CD14-positive monocyte (primary cell): ENCODE data around the gene ITM2B. TPM values are rescaled to one million over a fixed set of nuclear protein-coding genes. Genes with fewer than 3 reads are reported as not detected.

ENCODE experiments used
- DNase-seq, 3 donors: peaks; one replicate each; pipeline ENCODE4 v3.0.0-alpha.2; 2011 to 2022
- H2AFZ ChIP-seq: 2 replicates; pipeline ENCODE4 v1.6.0; 2012; ENCODE audit warnings: mild to moderate bottlenecking, low read depth, low read length, inconsistent platforms; ENCODE audit not compliant: insufficient read depth, poor library complexity, severe bottlenecking
- H3K27ac ChIP-seq, 2 donors: 1 replicate in 1 of 2; 2 replicates in 1 of 2; pipeline ENCODE4 v1.5.1; 2012 to 2013; ENCODE audit warnings: low read length in 2 of 2, control low read depth in 1 of 2, inconsistent platforms in 1 of 2, low read depth in 1 of 2, mild to moderate bottlenecking in 1 of 2
- H3K27me3 ChIP-seq, 2 donors: one replicate each; pipeline versions ENCODE4 v1.6.0 to v1.6.1; 2011 to 2013; ENCODE audit warnings: low read length in 2 of 2; ENCODE audit not compliant: control insufficient read depth in 2 of 2, insufficient read depth in 2 of 2
- H3K36me3 ChIP-seq, 2 donors: replicated peaks in 1 of 2; 1 replicate in 1 of 2; 2 replicates in 1 of 2; pipeline versions ENCODE4 v1.5.1 to v1.6.1; 2012 to 2013; ENCODE audit warnings: low read length in 2 of 2, control low read depth in 1 of 2, inconsistent platforms in 1 of 2, mild to moderate bottlenecking in 1 of 2; ENCODE audit not compliant: insufficient read depth in 2 of 2, control insufficient read depth in 1 of 2
- H3K4me1 ChIP-seq, 2 donors: 1 replicate in 1 of 2; 2 replicates in 1 of 2; pipeline versions ENCODE4 v1.5.1 to v1.6.1; 2012 to 2013; ENCODE audit warnings: low read length in 2 of 2, control low read depth in 1 of 2, inconsistent platforms in 1 of 2, mild to moderate bottlenecking in 1 of 2, moderate library complexity in 1 of 2; ENCODE audit not compliant: insufficient read depth in 2 of 2, control insufficient read depth in 1 of 2
- H3K4me2 ChIP-seq: replicated peaks from 2 replicates; pipeline ENCODE3; 2012; ENCODE audit warnings: low read length, moderate library complexity, mild to moderate bottlenecking; ENCODE audit not compliant: poor library complexity, severe bottlenecking; ENCODE audit errors: extremely low read depth
- H3K4me3 ChIP-seq, 3 experiments: fragments of 200-600 bp in 1 of 3; sonication (generic) in 1 of 3; replicated peaks in 1 of 3; 1 replicate in 2 of 3; 2 replicates in 1 of 3; pipeline ENCODE4 v1.5.1; 2011 to 2013; ENCODE audit warnings: low read length in 3 of 3, mild to moderate bottlenecking in 3 of 3, control low read depth in 2 of 3, low read depth in 2 of 3, inconsistent platforms in 1 of 3, moderate library complexity in 1 of 3
- H3K79me2 ChIP-seq: 2 replicates; pipeline ENCODE4 v1.6.0; 2012; ENCODE audit warnings: mild to moderate bottlenecking, control low read depth, inconsistent platforms, low read length, moderate library complexity; ENCODE audit not compliant: insufficient read depth
- H3K9ac ChIP-seq: 2 replicates; pipeline ENCODE4 v1.6.0; 2017; ENCODE audit warnings: low read length, mild to moderate bottlenecking; ENCODE audit not compliant: insufficient read depth, poor library complexity, severe bottlenecking
- H3K9me3 ChIP-seq, 2 donors: replicated peaks in 1 of 2; 1 replicate in 1 of 2; 2 replicates in 1 of 2; pipeline versions ENCODE4 v1.5.1 to v1.6.1; 2012 to 2013; ENCODE audit warnings: low read length in 2 of 2, control low read depth in 1 of 2; ENCODE audit not compliant: control insufficient read depth in 1 of 2, insufficient read depth in 1 of 2
- H4K20me1 ChIP-seq: 2 replicates; pipeline ENCODE4 v1.6.0; 2012; ENCODE audit warnings: mild to moderate bottlenecking, low read length, control low read depth, moderate library complexity; ENCODE audit not compliant: insufficient read depth
- H3K27ac Mint-ChIP-seq, 7 donors: one replicate each; pipeline ENCODE4 v1.8.0; 2020; ENCODE audit warnings: mild to moderate bottlenecking in 7 of 7, mixed read lengths in 7 of 7, moderate library complexity in 6 of 7, inconsistent platforms in 2 of 7
- H3K27me3 Mint-ChIP-seq, 3 donors: one replicate each; pipeline ENCODE4 v1.8.0; 2021 to 2022; ENCODE audit warnings: low read depth in 3 of 3, mild to moderate bottlenecking in 3 of 3, mixed read lengths in 3 of 3, moderate library complexity in 3 of 3, inconsistent platforms in 1 of 3
- H3K36me3 Mint-ChIP-seq, 2 donors: one replicate each; pipeline ENCODE4 v1.8.0; 2020; ENCODE audit warnings: mixed read lengths in 2 of 2, inconsistent platforms in 1 of 2, mild to moderate bottlenecking in 1 of 2
- H3K4me1 Mint-ChIP-seq: one replicate; pipeline ENCODE4 v1.8.0; 2020; ENCODE audit warnings: mild to moderate bottlenecking, mixed read lengths
- H3K4me3 Mint-ChIP-seq, 2 donors: one replicate each; pipeline ENCODE4 v1.8.0; 2020; ENCODE audit warnings: mild to moderate bottlenecking in 2 of 2, mixed read lengths in 2 of 2, moderate library complexity in 1 of 2
- H3K9me3 Mint-ChIP-seq, 7 donors: one replicate each; pipeline ENCODE4 v1.8.0; 2020 to 2022; ENCODE audit warnings: mixed read lengths in 7 of 7, mild to moderate bottlenecking in 6 of 7, moderate library complexity in 6 of 7, inconsistent platforms in 2 of 7
- CTCF ChIP-seq: fragments of 200-600 bp; IDR thresholded peaks from one replicate; pipeline ENCODE4 v1.8.0; 2022; ENCODE audit warnings: antibody characterized with exemption, mild to moderate bottlenecking
- WGBS: methylation state at CpG from one replicate; pipeline ENCODE4 v1.1.5; 2013; ENCODE audit warnings: missing lambda C conversion rate; ENCODE audit not compliant: insufficient coverage; 5-methylcytosine and 5-hydroxymethylcytosine counted together
- intact Hi-C, 2 donors: fragments of 100-400 bp; cut with micrococcal nuclease; formaldehyde crosslinking; loops; one replicate each; pipeline versions ENCODE4 v1.15.0 to v1.15.1; 2023
- polyA plus RNA-seq, 3 donors: library from polyadenylated mRNA; depleted of rRNA in 1 of 3; unstranded in 2 of 3; stranded (reverse) in 1 of 3; fragments of 300-500 nt in 2 of 3; fragments of >200 nt in 1 of 3; fragmentation: Illumina TruSeq in 2 of 3; gene quantifications; 1 replicate in 2 of 3; 2 replicates in 1 of 3; pipeline ENCODE4 v1.2.3, GENCODE V29; 2012 to 2021

ITM2B gene
- polyA plus RNA-seq, 3 donors = 702 to 1,657 (median 1,502) TPM

- no peaks in the 10 kb centered on the region for H3K27me3 Mint-ChIP-seq
- peaks cover 84% of the 10 kb centered on the region for H4K20me1 ChIP-seq
- H3K27ac Mint-ChIP-seq = no peak overlapping the region
- WGBS = 100% methylated on average over 1 of the region's 2 CpGs
- H3K79me2 ChIP-seq = no peaks in the 10 kb centered on the region
- H2AFZ ChIP-seq = no peak overlapping the region
- H3K4me1 ChIP-seq = peaks cover 17 to 33% of the 10 kb centered on the region in 2 donors
- peaks cover 29 to 85% of the 10 kb centered on the region in 2 donors for H3K36me3 ChIP-seq
- peaks cover 51 to 73% of the 10 kb centered on the region in 2 donors for H3K36me3 Mint-ChIP-seq
- no peaks in the 10 kb centered on the region for H3K9me3 Mint-ChIP-seq
- H3K4me1 Mint-ChIP-seq = peaks cover 29% of the 10 kb centered on the region
- no peak overlapping the region for H3K4me2 ChIP-seq
- H3K4me3 ChIP-seq = no peak overlapping the region
- H3K9ac ChIP-seq = no peak overlapping the region
- no peak overlapping the region for H3K27ac ChIP-seq
- intact Hi-C loops = no loop called here
- no peak for DNase-seq
- no peaks in the 10 kb centered on the region for H3K27me3 ChIP-seq
- H3K9me3 ChIP-seq = no peaks in the 10 kb centered on the region
- H3K4me3 Mint-ChIP-seq = no peak overlapping the region
- no peak for TF ChIP-seq CTCF
Measured at GRCh38 chr13:48266701-48267639, 34.0 kb downstream of the ITM2B start.

GRCh38 chr13:48268019-48268418 is 35.0 kb downstream of the ITM2B start:
- Mint-ChIP-seq H3K9me3 (no peaks in the 10 kb centered on the region), H3K4me1 (peaks cover 23% of the 10 kb centered on the region), H3K27me3 (no peaks in the 10 kb centered on the region), H3K27ac (no peak overlapping the region), H3K36me3 (peaks cover 41 to 62% of the 10 kb centered on the region in 2 donors), H3K4me3 (no peak overlapping the region)
- H3K4me2 ChIP-seq = no peak overlapping the region
- no peak overlapping the region for H3K4me3 ChIP-seq
- H3K36me3 ChIP-seq = peaks cover 19 to 75% of the 10 kb centered on the region in 2 donors
- no peak overlapping the region for H3K9ac ChIP-seq
- no peaks in the 10 kb centered on the region for H3K79me2 ChIP-seq
- H2AFZ ChIP-seq = no peak overlapping the region
- no peak overlapping the region for H3K27ac ChIP-seq
- H3K27me3 ChIP-seq = no peaks in the 10 kb centered on the region
- no peak for DNase-seq
- intact Hi-C loops = no loop called here
- H4K20me1 ChIP-seq = peaks cover 73% of the 10 kb centered on the region
- no peak for TF ChIP-seq CTCF
- H3K9me3 ChIP-seq = no peaks in the 10 kb centered on the region
- no CpG with 5 or more reads among the region's 4 CpGs for WGBS
- peaks cover 14 to 23% of the 10 kb centered on the region in 2 donors for H3K4me1 ChIP-seq
